Measurements from ENCODE around the gene KCND1. TPM values are rescaled to one million over a fixed set of nuclear protein-coding genes. Genes with fewer than 3 reads are reported as not detected.

KCND1 gene
- total and polyA plus RNA-seq, 4 donors, result 0.17 to 1.1 (median 0.28) TPM

GRCh38 chrX:48965959-48966358 is 5.7 kb downstream of the KCND1 start:
- TF ChIP-seq JUND (IDR thresholded peaks at IDR 0.05) (no peak), EGR1 (IDR thresholded peaks at IDR 0.05; ENCODE audit: low read depth in 2 of 2) (no peak), GABPA (IDR thresholded peaks at IDR 0.05 in 1 of 2, conservative IDR thresholded peaks at IDR 0.05 in 1 of 2) (no peak), CTCF (IDR thresholded peaks at IDR 0.05; ENCODE audit: low read depth, low read length, missing input control) (no peak), YY1 (IDR thresholded peaks at IDR 0.05) (no peak), ATF3 (IDR thresholded peaks at IDR 0.05) (no peak), RAD21 (IDR thresholded peaks at IDR 0.05) (no peak), NR2F2 (IDR thresholded peaks at IDR 0.05) (no peak), FOXA2 (IDR thresholded peaks at IDR 0.05) (no peak), MAX (IDR thresholded peaks at IDR 0.05) (no peak), HNF4G (IDR thresholded peaks at IDR 0.05) (no peak)
- no peaks in the 10 kb centered on the region for H3K36me3 ChIP-seq (ENCODE audit: control insufficient read depth in 4 of 4, insufficient read depth in 3 of 4, low read depth in 1 of 4, low read length in 3 of 4)
- WGBS, result 98% methylated on average over 14 of the region's 14 CpGs
- no peaks in the 10 kb centered on the region for H3K4me1 ChIP-seq (ENCODE audit: control insufficient read depth in 4 of 4, insufficient read depth in 4 of 4, low read length in 3 of 4)
- H3K9ac ChIP-seq (ENCODE audit: low read depth in 1 of 2, low read length in 2 of 2), result no peak overlapping the region
- no peak for DNase-seq (ENCODE audit: low spot score)
- no peaks in the 10 kb centered on the region for H3K9me3 ChIP-seq (ENCODE audit: control insufficient read depth in 4 of 4, low read length in 3 of 4)
- H3K27me3 ChIP-seq (ENCODE audit: control insufficient read depth in 4 of 4, insufficient read depth in 4 of 4, low read length in 3 of 4), result no peaks in the 10 kb centered on the region
- H3K27ac ChIP-seq (ENCODE audit: low read depth in 1 of 2, low read length in 2 of 2), result no peak overlapping the region
- H3K4me3 ChIP-seq (ENCODE audit: low read depth in 1 of 3, low read length in 3 of 3), result no peak overlapping the region

- no peaks in the 10 kb centered on the region for H3K27me3 ChIP-seq (ENCODE audit: control insufficient read depth in 4 of 4, insufficient read depth in 4 of 4, low read length in 3 of 4)
- H3K4me3 ChIP-seq (ENCODE audit: low read depth in 1 of 3, low read length in 3 of 3), result no peak overlapping the region
- WGBS, result 60% methylated on average over 5 of the region's 5 CpGs
- no peaks in the 10 kb centered on the region for H3K36me3 ChIP-seq (ENCODE audit: control insufficient read depth in 4 of 4, insufficient read depth in 3 of 4, low read depth in 1 of 4, low read length in 3 of 4)
- no peak overlapping the region for H3K9ac ChIP-seq (ENCODE audit: low read depth in 1 of 2, low read length in 2 of 2)
- no peak overlapping the region for H3K27ac ChIP-seq (ENCODE audit: low read depth in 1 of 2, low read length in 2 of 2)
- H3K4me1 ChIP-seq (ENCODE audit: control insufficient read depth in 4 of 4, insufficient read depth in 4 of 4, low read length in 3 of 4), result peaks cover 3 to 8% (median 6%) of the 10 kb centered on the region in 4 donors
- TF ChIP-seq RAD21 (IDR thresholded peaks at IDR 0.05), result no peak
- no peak for TF ChIP-seq ZBTB33 (IDR thresholded peaks at IDR 0.05)
- no peak for TF ChIP-seq YY1 (IDR thresholded peaks at IDR 0.05)
- no peak for TF ChIP-seq RXRA (IDR thresholded peaks at IDR 0.05)
- no peak for TF ChIP-seq TAF1 (conservative IDR thresholded peaks at IDR 0.05)
- TF ChIP-seq REST (IDR thresholded peaks at IDR 0.05), result no peak
- TF ChIP-seq GABPA (IDR thresholded peaks at IDR 0.05 in 1 of 2, conservative IDR thresholded peaks at IDR 0.05 in 1 of 2), result no peak
- H3K9me3 ChIP-seq (ENCODE audit: control insufficient read depth in 4 of 4, low read length in 3 of 4), result no peaks in the 10 kb centered on the region
- DNase-seq (ENCODE audit: low spot score), result peak; percentile 62
These were observed 10.0 kb downstream of the KCND1 start for GRCh38 chrX:48961585-48962091.
